OCI-M2 (cell line): Measurements from ENCODE around the gene LRP6.
"Not testable (repeated sequence)": the region's sequence is repeated elsewhere in the genome, so short reads cannot be mapped to it uniquely, and the experiment has no call there.

Experiments
- DNase-seq: peaks from one replicate; lab custom pipeline; 2025; ENCODE audit not compliant: unreplicated experiment; lab: John Stamatoyannopoulos, UW

Gene LRP6

GRCh38 chr12:12182703-12183365, 84.0 kb downstream of the LRP6 start:
- DNase-seq, result no peak

GRCh38 chr12:12181511-12181910, 85.3 kb downstream of the LRP6 start:
- no peak for DNase-seq

GRCh38 chr12:12180575-12180974, 86.3 kb downstream of the LRP6 start:
- DNase-seq, result no peak

GRCh38 chr12:12180136-12180535, 86.7 kb downstream of the LRP6 start:
- no peak for DNase-seq

- DNase-seq, result no peak
Measured at GRCh38 chr12:12178559-12178958, 88.3 kb downstream of the LRP6 start.

GRCh38 chr12:12176402-12176801, 90.4 kb downstream of the LRP6 start:
- DNase-seq, result no peak

- no peak for DNase-seq
Measured at GRCh38 chr12:12171991-12172511, 94.8 kb downstream of the LRP6 start.

- DNase-seq, result no peak
Measured at GRCh38 chr12:12167847-12168246, 99.0 kb downstream of the LRP6 start.

GRCh38 chr12:12166751-12167150, 100.1 kb downstream of the LRP6 start:
- DNase-seq, result no peak

- DNase-seq, result no peak
Measured at GRCh38 chr12:12159988-12160387, 106.9 kb downstream of the LRP6 start.

- DNase-seq, result no peak
Measured at GRCh38 chr12:12158858-12159257, 108.0 kb downstream of the LRP6 start.

- no peak for DNase-seq
Measured at GRCh38 chr12:12157424-12157823, 109.4 kb downstream of the LRP6 start.

GRCh38 chr12:12156828-12157227, 110.0 kb downstream of the LRP6 start:
- DNase-seq, result no peak

GRCh38 chr12:12156116-12156515, 110.7 kb downstream of the LRP6 start:
- DNase-seq, result no peak

- no peak for DNase-seq
Measured at GRCh38 chr12:12153596-12153995, 113.2 kb downstream of the LRP6 start.

GRCh38 chr12:12147111-12147510, 119.7 kb downstream of the LRP6 start:
- no peak for DNase-seq

- DNase-seq, result not testable (repeated sequence)
Measured at GRCh38 chr12:12144531-12144930, 122.3 kb downstream of the LRP6 start.

- no peak for DNase-seq
Measured at GRCh38 chr12:12141000-12141399, 125.8 kb downstream of the LRP6 start.

- DNase-seq, result no peak
Measured at GRCh38 chr12:12138203-12139154, 128.4 kb downstream of the LRP6 start.

GRCh38 chr12:12133785-12134184, 133.1 kb downstream of the LRP6 start:
- no peak for DNase-seq

- DNase-seq, result no peak
Measured at GRCh38 chr12:12133259-12133658, 133.6 kb downstream of the LRP6 start.

- no peak for DNase-seq
Measured at GRCh38 chr12:12128670-12129069, 138.2 kb downstream of the LRP6 start.
